WTC11 (cell line): Measurements from ENCODE around the gene PGAP2. TPM values are rescaled to one million over a fixed set of nuclear protein-coding genes. Genes with fewer than 3 reads are reported as not detected.

ENCODE experiments used
- AR ChIP-seq: fragments of 250-450 bp; sonication (Bioruptor Pico); IDR thresholded peaks from 2 replicates; pipeline ENCODE4 v1.9.0; 2021; ENCODE audit warnings: mild to moderate bottlenecking
- ATF3 ChIP-seq: sonication (generic); formaldehyde crosslinking; conservative IDR thresholded peaks from 2 replicates; pipeline ENCODE4 v1.8.1; 2022; ENCODE audit warnings: mild to moderate bottlenecking, missing genetic modification reagents
- ATF6 ChIP-seq: sonication (generic); formaldehyde crosslinking; IDR thresholded peaks from 2 replicates; pipeline ENCODE4 v1.8.1; 2023; ENCODE audit warnings: mild to moderate bottlenecking, missing genetic modification reagents
- E2F5 ChIP-seq: sonication (generic); formaldehyde crosslinking; IDR thresholded peaks from 2 replicates; pipeline ENCODE4 v1.8.1; 2022; ENCODE audit warnings: mild to moderate bottlenecking, moderate library complexity, missing genetic modification reagents
- ERG ChIP-seq: fragments of 250-450 bp; sonication (Bioruptor Pico); IDR thresholded peaks from 2 replicates; pipeline ENCODE4 v1.8.0; 2021; ENCODE audit warnings: mild to moderate bottlenecking
- FOXK1 ChIP-seq: sonication (generic); formaldehyde crosslinking; IDR thresholded peaks from 2 replicates; pipeline ENCODE4 v1.8.0; 2022; ENCODE audit warnings: mild to moderate bottlenecking, moderate library complexity, missing genetic modification reagents
- HMGXB4 ChIP-seq: sonication (generic); formaldehyde crosslinking; IDR thresholded peaks from 2 replicates; pipeline ENCODE4 v1.8.1; 2023; ENCODE audit warnings: mild to moderate bottlenecking, moderate library complexity, missing genetic modification reagents
- IRF2 ChIP-seq: sonication (generic); formaldehyde crosslinking; IDR thresholded peaks from 2 replicates; pipeline ENCODE4 v1.8.0; 2022; ENCODE audit warnings: low read depth, missing genetic modification reagents, borderline replicate concordance
- MYBL2 ChIP-seq: sonication (generic); formaldehyde crosslinking; IDR thresholded peaks from 2 replicates; pipeline ENCODE4 v1.8.1; 2023; ENCODE audit warnings: mild to moderate bottlenecking, moderate library complexity, missing genetic modification reagents
- NR1H2 ChIP-seq: sonication (generic); formaldehyde crosslinking; IDR thresholded peaks from 2 replicates; pipeline ENCODE4 v1.9.0; 2021; ENCODE audit warnings: mild to moderate bottlenecking, moderate library complexity, missing genetic modification reagents
- NR2C2 ChIP-seq: sonication (generic); formaldehyde crosslinking; IDR thresholded peaks from 2 replicates; pipeline ENCODE4 v1.8.0; 2022; ENCODE audit warnings: mild to moderate bottlenecking, missing genetic modification reagents
- RELA ChIP-seq: sonication (generic); formaldehyde crosslinking; IDR thresholded peaks from 2 replicates; pipeline ENCODE4 v1.8.1; 2022; ENCODE audit warnings: missing genetic modification reagents, mild to moderate bottlenecking, borderline replicate concordance
- SMAD4 ChIP-seq: sonication (generic); formaldehyde crosslinking; IDR thresholded peaks from 2 replicates; pipeline ENCODE4 v1.8.0; 2022; ENCODE audit warnings: mild to moderate bottlenecking, missing genetic modification reagents
- TEAD1 ChIP-seq: sonication (generic); formaldehyde crosslinking; IDR thresholded peaks from 2 replicates; pipeline ENCODE4 v1.8.0; 2022; ENCODE audit warnings: mild to moderate bottlenecking, missing genetic modification reagents
- TEAD4 ChIP-seq: sonication (generic); formaldehyde crosslinking; IDR thresholded peaks from 2 replicates; pipeline ENCODE4 v1.8.0; 2022; ENCODE audit warnings: mild to moderate bottlenecking, missing genetic modification reagents
- ZMAT4 ChIP-seq: fragments of 250-450 bp; sonication (Bioruptor Pico); IDR thresholded peaks from 2 replicates; pipeline ENCODE4 v1.9.0; 2021; ENCODE audit warnings: mild to moderate bottlenecking
- ZNF121 ChIP-seq: sonication (generic); formaldehyde crosslinking; IDR thresholded peaks from 2 replicates; pipeline ENCODE4 v1.8.0; 2023; ENCODE audit warnings: missing genetic modification reagents
- ZNF281 ChIP-seq: sonication (generic); formaldehyde crosslinking; IDR thresholded peaks from 2 replicates; pipeline ENCODE4 v1.8.0; 2023; ENCODE audit warnings: mild to moderate bottlenecking, missing genetic modification reagents
- ZSCAN18 ChIP-seq: fragments of 250-450 bp; sonication (Bioruptor Pico); IDR thresholded peaks from 2 replicates; pipeline ENCODE4 v2.1.2; 2022; ENCODE audit warnings: mild to moderate bottlenecking, moderate library complexity
- total RNA-seq: library from RNA; stranded (reverse); gene quantifications from 3 replicates; pipeline ENCODE4 v1.2.3, GENCODE V29; 2021

The PGAP2 gene
- total RNA-seq, 1 experiment from 2014 or later = 43.0 TPM

GRCh38 chr11:3807909-3808860 lies at the start of gene PGAP2 (continued):
- TF ChIP-seq TEAD4 (CRISPR knock-in tag) (no peak), AR (CRISPR knock-in tag) (no peak), ATF3 (CRISPR knock-in tag) (no peak), TEAD1 (CRISPR knock-in tag) (no peak), ZNF121 (CRISPR knock-in tag) (no peak), HMGXB4 (peak; percentile 59; the same call in 1 of the 2 replicates), MYBL2 (no peak), RELA (CRISPR knock-in tag) (no peak), ZNF281 (peak; percentile 34; the same call in 1 of the 2 replicates), ZMAT4 (no peak), NR1H2 (CRISPR knock-in tag) (no peak), E2F5 (CRISPR knock-in tag) (peak; percentile 75; the same call in 1 of the 2 replicates), FOXK1 (no peak), SMAD4 (no peak), ZSCAN18 (CRISPR knock-in tag) (no peak), NR2C2 (CRISPR knock-in tag) (no peak), IRF2 (CRISPR knock-in tag) (no peak), ATF6 (CRISPR knock-in tag) (no peak), ERG (CRISPR knock-in tag) (no peak)
